ENCODE results near the gene TMEM178B.

Gene TMEM178B

GRCh38 chr7:141439164-141439563 is 365.3 kb downstream of the TMEM178B start:
- DNase-seq (ENCODE audit: low spot score) = no peak
- POLR2A ChIA-PET (ENCODE audit: low non-redundant PET) = no interaction called here
- CTCF ChIA-PET = no interaction called here
- TF ChIP-seq CTCF (conservative IDR thresholded peaks at IDR 0.05; ENCODE audit: low read depth) = no peak
- no peak overlapping the region for H3K27ac ChIP-seq

- POLR2A ChIA-PET (ENCODE audit: low non-redundant PET) = no interaction called here
- no peak for TF ChIP-seq CTCF (conservative IDR thresholded peaks at IDR 0.05; ENCODE audit: low read depth)
- H3K27ac ChIP-seq = no peak overlapping the region
- CTCF ChIA-PET = no interaction called here
- DNase-seq (ENCODE audit: low spot score) = no peak
Measured at GRCh38 chr7:141439776-141440175, 365.9 kb downstream of the TMEM178B start.

GRCh38 chr7:141441837-141442627 is 368.2 kb downstream of the TMEM178B start:
- ChIA-PET POLR2A (ENCODE audit: low non-redundant PET) (no interaction called here), CTCF (no interaction called here)
- H3K27ac ChIP-seq = peak overlapping the region; percentile 30
- TF ChIP-seq CTCF (conservative IDR thresholded peaks at IDR 0.05; ENCODE audit: low read depth) = no peak
- DNase-seq (ENCODE audit: low spot score) = no peak

GRCh38 chr7:141442781-141443180 is 368.9 kb downstream of the TMEM178B start:
- H3K27ac ChIP-seq = no peak overlapping the region
- TF ChIP-seq CTCF (conservative IDR thresholded peaks at IDR 0.05; ENCODE audit: low read depth) = no peak
- no peak for DNase-seq (ENCODE audit: low spot score)
- CTCF ChIA-PET = no interaction called here
- POLR2A ChIA-PET (ENCODE audit: low non-redundant PET) = no interaction called here

- CTCF ChIA-PET = no interaction called here
- no peak overlapping the region for H3K27ac ChIP-seq
- DNase-seq (ENCODE audit: low spot score) = no peak
- no peak for TF ChIP-seq CTCF (conservative IDR thresholded peaks at IDR 0.05; ENCODE audit: low read depth)
- POLR2A ChIA-PET (ENCODE audit: low non-redundant PET) = no interaction called here
Measured at GRCh38 chr7:141444961-141445360, 371.1 kb downstream of the TMEM178B start.

GRCh38 chr7:141451232-141451631 is 377.4 kb downstream of the TMEM178B start:
- DNase-seq (ENCODE audit: low spot score) = no peak
- ChIA-PET CTCF (interaction anchor here (0.7 kb wide), 1 partner anchor 194 kb away, joined by 3 read pairs; no protein-coding TSS in a partner anchor), POLR2A (ENCODE audit: low non-redundant PET) (no interaction called here)
- no peak for TF ChIP-seq CTCF (conservative IDR thresholded peaks at IDR 0.05; ENCODE audit: low read depth)
- H3K27ac ChIP-seq = no peak overlapping the region
